ENCODE results near the gene HLA-DOB.

Gene HLA-DOB

DNA sequence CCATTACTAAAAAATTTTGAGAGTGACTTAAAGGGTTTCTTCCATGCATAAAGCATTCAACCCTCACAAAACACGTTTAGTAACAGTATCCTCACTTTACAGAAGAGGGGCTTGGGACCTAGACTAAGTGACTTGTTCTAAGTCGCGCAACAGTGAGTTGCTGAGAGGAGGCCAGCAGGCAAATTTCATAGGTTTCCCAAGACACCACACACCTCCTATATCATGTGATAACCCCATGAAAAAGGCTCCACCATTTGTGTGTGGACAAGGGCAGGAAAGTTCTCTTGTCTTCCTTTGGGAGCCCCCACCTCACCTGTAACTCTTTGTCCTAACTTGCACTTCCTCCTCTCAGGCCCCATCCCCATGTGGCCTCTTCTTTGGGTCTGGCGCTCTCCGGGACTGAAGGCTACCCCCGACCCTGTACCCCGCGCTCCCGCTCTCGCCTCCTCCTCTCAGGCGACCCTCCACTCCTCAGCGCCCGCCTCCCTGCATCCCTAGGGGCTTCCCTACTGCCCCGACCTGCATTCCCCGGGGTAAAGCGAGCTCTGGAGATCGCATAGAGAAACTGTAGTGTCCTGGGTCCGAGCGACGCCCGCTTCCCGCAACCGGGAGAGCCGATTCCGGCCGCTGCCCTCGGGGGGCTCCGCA lies 26.7 kb upstream of the HLA-DOB start:
- no peak for DNase-seq (ENCODE audit: low read depth)

DNA sequence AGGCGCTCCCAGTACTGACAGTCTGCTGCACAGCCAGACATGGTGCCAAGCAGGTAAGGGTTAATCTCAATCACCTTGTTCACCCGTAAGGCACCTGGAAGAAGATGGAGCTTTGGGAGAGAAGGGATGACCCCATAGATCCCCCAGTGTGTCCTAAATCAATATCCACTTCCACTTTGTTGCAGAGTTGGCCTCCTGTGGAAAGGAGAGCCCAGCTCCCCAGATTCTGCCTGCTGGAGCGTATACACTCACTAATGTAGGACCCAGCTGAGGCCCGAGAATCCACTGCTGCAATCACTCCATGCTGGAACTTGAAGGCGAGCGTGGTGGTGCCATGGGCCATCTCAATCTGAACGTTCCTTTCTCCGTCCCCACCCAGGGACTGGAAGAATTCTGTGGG lies 25.9 kb upstream of the HLA-DOB start:
- DNase-seq (ENCODE audit: low read depth), result no peak

DNA sequence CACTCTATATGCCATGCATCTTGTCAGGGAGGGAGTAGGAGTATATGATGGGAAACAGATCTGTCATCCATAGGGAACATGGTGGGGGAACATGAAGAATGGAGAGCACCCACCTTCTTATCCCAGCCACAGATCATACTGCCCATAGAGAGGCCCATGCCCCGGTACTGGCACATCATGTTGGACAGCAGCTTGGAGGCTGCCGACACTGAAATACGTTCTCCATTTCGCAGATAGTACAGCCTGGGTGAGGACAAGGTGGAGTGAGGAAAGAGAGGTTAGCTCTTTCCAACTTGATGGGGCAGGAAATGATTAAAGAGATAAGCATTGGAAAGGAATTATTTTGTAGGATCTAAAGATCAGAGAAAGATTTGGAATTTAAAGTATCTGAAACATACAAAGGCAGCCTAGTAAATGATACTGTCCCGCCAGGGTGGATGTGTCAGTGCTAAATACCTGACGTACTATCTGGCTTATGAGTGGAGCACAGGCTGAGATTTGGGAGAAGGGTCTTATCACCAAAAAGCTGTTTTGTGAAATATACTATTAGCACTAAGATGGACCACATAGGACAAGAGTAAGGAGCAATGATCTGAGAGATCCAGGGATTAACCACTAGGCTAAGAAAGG lies 25.3 kb upstream of the HLA-DOB start:
- no peak for DNase-seq (ENCODE audit: low read depth)

DNA sequence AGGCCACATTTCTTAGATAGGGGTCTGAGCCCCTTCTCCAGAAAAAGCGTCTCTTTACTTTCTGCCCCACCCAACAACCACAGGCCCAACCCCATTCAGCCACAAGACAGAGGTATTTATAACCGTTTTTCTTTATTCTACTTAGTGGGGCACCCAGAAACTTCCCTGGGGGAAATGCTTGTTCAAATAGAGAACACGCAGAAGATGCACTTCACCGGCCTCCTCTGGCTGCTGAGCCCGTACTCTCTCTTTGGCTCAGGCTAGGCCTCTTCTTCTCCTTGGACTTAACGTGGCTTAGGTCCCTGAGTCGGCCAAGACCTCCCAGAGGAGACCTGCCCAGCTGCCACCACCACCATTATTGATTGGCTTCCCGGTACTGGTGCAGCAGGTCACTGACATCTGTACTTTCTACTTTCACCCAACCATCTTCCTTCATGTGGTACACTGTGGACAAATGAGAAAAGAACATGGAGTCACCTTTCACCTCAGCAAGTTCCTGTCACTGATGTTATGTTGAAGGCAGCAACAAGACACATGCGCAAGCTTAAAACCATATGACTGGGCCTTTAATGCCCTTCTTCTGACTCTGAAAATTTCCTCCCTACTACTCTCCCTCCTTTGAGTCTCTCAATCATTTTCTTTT lies 23.9 kb upstream of the HLA-DOB start:
- DNase-seq (ENCODE audit: low read depth), result no peak

DNA sequence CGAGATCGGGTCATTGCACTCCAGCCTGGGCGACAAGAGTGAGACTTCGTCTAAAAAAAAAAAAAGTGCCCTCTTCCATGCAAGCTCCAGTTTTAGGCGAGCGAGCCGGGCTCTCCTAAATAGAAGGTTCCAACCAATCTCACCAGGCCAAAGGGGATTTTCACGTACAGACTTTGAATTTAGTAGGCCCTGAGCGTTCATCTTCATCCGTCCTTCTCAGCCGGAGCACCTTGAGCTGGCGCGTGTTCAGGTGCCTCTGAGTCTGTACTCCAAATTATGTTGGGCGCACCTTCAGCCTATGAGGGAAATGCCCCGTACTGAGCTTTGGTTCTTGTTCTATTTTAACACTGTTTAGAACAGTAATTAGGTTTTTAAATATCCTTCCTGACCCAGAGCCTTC lies 22.6 kb upstream of the HLA-DOB start:
- DNase-seq (ENCODE audit: low read depth), result no peak

DNA sequence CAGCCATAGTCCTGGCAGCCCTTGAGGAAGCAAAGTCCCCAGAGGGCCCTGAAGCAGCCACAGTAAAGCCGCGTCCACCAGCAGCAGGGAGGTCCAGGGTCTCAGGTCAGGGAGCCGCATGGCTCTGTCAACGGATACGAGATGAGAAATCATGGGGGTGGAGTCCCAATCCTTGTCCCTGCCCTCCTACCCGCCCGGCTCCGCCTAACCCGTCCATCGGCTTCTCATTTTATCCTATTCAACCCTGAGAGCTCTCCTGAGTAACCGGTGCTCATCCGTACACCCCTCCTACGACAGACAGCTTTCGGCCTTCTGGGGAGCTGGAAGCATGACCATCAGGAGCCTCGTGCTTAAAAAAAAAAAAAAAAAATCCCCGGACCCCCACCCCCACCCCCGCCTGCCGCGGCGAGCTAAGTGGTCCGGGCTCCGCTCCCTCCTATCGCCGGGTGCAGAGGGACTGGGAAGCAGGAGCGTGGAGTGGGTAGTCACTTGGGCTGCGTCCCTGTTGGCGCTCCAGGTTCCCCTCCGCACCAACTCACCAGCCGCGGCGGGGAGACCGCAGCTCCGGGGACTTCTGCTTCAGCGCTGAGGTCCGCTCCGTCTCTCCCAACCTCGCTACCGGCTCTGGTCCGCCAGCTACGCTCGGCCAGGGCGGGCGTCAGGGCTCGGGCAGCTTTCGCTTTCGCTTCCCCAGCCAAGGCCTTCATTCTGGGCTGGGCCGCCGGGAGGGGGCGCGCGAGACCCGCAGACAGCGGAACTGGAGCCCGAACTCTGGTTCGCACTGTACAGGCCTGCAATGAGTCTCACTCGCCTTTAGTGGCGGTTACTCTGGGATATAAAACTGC lies 21.5 kb upstream of the HLA-DOB start, which contains the start of gene TAP2:
Gene TAP2 (minus strand): TSS at position 626 of the 845 bp plus-strand sequence. CDS start 506 bp downstream, at position 120.
- peak; percentile 68 for DNase-seq (ENCODE audit: low read depth)

DNA sequence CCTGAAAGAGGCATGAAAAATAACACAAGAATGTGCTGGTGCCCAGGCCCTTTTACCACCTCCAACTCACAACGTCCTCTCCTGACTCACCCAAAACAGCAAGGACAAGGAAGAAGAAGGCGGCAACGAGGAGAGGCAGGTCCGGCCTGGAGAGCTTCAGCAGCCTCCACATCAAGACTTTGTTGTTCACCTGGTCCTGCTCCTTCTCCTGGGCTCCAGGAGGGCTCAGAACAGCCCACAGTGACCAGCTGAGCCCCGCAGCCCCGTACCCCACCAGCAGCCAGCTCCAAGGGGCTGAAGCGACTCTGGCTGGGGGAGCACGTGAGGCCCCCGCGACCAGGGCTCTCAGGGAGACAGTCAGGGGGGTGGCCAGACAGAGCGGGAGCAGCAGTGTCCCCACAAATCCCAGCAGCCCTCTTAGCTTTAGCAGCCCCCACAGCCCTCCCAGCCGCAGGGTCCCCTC lies 20.9 kb upstream of the HLA-DOB start:
- DNase-seq (ENCODE audit: low read depth), result no peak

DNA sequence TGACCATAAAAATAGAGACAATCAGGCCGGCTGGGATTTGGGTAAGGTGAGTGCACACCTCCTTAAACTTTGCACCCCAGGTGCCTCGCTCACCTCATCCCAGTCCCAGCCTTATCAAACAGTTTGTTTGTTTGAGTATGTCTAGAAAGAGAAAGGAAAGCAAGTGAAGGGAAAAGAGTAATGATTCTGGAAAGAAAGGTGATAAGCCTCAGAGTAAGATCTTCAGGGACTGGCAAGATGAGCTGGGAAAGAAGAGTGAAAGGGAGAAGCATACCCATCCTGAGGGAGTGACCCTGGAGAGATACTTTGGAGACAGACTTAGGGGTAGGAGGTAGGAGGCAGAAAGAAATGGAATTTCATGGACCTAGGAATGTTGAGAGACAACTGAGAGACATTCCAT lies 20.1 kb upstream of the HLA-DOB start:
- DNase-seq (ENCODE audit: low read depth), result no peak

DNA sequence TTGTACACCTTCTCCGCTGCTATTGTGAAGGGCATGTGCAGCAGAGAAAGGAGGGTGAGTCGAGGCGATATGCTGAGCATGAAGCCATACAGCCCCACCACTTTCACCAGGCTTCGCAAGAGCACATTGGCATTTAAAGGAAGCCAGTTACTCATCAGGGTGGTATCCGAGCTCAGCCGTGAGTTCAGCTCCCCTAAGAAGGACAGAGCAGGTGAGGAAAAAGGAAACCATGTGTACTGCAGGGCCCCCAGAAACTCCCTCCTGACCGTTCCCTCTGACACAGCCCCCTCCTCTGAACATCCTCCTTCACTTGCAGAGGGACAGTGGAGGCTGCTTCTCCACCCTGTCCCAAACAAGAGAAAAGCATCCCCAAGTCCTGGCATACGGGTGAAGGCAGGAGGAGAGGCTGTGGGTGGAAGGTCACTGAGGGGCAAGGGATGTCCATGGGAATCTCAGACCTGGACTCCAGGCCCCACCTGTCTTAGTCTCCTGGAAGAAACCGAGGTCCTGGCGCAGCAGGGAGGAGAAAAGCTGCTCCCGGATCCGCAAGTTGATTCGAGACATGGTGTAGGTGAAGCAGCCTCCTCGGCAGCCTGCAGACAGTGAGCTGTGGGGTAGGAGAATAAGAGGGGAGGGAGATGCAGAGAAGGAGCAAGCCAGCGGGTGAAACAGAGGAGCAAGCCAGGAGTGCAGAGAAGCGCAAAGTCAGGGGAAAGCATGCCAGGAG lies 18.5 kb upstream of the HLA-DOB start:
- no peak for DNase-seq (ENCODE audit: low read depth)

DNA sequence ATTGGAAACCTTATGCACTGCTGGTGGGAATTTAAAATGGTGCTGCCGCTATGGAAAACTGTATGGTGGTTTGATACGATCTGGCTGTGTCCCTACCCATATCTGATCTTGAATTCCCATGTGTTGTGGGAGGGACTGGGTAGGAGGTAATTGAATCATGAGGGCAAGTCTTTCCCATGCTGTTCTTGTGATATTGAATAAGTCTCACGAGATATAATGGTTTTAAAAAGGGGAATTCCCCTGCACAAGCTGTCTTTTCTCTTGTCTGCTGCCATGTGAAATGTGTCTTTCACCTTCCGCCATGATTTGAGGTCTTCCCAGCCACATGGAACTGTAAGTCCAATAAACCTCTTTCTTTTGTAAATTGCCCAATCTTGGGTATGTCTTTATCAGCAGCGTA lies 16.9 kb upstream of the HLA-DOB start:
- DNase-seq (ENCODE audit: low read depth), result no peak

DNA sequence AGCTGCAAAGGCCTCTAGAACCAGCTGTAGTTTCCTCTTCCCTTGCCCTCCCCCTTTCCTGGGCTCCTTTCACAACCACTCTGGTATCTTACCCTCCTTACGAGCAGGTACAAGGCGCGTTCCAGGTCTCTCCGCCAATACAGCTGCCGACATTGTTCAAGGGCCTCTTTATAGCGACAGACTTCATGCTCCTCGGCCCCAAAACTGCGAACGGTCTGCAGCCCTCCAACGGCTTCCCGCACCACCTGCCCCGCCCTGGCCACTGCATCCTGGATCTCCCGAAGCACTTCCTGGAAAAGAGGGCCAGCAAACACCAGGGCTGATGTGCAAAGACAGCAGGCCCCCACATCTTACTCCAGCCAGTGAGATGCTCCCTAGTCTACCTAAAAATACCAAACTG lies 15.7 kb upstream of the HLA-DOB start:
- no peak for DNase-seq (ENCODE audit: low read depth)

DNA sequence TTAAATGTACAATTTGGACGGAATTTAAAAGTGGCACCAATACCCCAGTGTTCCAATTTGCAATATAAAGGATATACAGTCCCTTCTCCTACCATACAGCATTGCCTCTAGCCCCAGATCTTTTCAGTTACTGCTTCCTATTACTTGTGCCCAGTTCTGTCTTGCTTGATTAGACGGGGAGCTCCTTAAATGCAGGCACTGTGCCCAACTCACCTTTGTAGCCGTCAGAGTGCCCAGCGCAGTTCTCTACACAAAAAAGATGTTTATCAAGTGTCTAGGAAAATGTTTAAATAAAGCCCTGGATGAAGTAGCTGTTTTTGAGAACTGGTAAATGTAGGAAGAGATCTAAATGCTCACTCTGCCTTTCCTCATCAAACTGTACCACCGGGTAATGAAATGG lies 14.1 kb upstream of the HLA-DOB start:
- DNase-seq (ENCODE audit: low read depth), result no peak

DNA sequence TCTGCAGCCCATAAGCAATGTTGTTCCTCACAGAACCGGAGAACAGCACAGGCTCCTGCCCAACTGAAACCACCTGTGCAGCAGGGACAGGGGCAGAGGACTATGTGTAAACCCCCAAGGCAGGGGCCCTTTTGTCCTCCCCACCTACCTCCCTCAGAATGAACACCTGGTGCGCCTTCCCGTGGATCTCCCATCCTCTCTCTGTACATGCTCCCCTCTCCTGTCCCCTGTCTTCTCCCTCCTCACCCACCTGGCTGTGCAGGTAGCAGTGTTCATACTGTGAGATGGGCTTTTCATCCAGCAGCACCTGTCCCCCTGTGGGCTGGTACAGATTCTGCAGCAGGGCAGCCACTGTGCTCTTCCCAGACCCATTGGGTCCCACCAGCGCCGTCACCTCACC lies 13.2 kb upstream of the HLA-DOB start:
- DNase-seq (ENCODE audit: low read depth), result no peak

DNA sequence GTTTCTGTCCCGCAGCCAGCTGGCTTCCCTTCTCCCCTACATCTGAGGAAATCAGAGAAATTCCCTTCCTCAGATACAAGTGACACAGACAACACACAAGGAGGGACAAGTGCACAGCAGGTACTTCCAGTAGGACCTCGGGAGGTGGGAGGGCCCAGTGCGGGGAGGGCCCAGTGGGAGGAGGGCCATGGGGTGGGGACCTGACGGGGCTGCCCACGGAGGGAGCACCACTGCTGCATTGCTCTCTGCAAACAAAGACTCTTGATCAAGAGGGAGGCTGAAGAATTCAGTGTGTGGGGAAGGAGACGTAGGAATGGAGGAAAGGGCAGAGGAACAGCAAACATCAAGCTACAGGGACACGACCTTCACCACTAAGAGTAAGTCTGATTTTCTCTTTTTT lies 12.7 kb upstream of the HLA-DOB start:
- DNase-seq (ENCODE audit: low read depth), result no peak

DNA sequence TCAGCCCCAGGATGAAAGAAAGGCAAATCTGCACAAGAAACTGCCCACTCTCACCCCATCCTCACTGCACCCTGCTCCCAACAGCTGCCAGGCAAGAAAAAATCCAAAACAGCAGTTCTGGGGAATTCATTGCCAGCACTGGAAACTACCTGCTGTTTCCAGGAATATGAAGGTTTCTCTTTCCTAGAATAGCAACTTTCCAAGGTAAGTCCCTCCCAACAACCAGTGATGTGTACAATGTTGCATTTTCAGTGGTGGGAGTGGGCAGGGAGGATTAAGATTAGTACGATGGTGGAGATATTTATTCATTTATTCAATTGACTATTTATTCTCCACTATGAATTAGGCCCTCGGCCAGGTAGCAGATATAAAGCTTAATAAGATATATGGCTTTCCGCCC lies 10.2 kb upstream of the HLA-DOB start:
- no peak for DNase-seq (ENCODE audit: low read depth)

DNA sequence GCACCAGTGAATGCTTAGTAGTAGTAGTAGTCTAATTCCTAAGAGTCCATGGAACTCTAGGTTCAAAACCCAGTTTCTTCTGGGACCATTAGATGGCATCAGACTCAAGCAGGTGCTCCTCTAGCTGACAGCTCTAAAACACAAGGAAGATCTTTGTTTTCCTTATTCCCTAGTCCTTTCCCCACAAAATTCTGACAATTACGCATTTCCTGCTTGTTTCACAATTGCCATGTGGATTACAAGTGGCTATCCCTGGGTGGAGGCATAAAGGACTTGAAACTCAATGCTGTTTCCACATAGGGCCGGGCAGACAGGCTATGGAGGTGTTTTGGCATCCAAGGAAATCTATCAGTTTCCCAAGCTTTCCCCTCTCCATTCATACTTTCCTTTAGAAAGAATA lies 9.2 kb upstream of the HLA-DOB start:
- no peak for DNase-seq (ENCODE audit: low read depth)

DNA sequence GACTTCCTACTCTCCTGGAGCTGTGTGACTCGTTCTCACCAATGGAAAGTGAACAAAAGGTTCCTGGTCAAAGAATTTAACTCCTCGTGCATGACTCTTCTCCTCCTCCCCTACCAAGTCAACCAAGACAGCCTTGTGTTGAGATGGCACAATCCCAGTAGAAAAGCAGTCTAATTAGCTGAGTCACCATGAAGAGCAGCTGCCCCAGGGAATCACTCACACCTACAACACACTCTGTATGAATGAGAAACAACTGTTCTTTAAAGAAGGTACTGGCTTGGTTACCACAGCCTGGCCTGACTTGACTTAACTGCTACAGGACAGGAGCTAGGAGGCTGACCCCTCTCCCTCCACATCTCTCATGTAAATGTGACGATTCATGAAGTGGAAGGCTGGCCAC lies 2.9 kb upstream of the HLA-DOB start:
- peak; percentile 30 for DNase-seq (ENCODE audit: low read depth)

DNA sequence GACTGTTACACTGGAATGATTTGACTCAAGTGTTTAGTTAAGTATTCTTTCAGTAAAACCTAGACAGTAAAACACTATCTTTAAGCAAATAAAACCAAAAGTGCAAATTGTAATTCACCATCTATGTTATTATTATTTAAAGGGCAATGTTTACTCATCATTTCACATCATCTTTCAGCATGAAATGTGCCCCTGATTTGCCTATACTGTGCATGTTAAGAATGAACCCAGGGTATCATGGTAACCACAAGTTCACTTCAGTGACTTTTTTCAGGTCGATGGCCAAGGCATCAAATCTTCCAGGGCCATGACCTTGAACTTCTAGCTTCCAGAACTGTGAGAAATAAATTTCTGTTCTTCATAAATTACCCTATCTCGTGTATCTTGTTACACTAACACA lies 2.1 kb upstream of the HLA-DOB start:
- DNase-seq (ENCODE audit: low read depth), result no peak

DNA sequence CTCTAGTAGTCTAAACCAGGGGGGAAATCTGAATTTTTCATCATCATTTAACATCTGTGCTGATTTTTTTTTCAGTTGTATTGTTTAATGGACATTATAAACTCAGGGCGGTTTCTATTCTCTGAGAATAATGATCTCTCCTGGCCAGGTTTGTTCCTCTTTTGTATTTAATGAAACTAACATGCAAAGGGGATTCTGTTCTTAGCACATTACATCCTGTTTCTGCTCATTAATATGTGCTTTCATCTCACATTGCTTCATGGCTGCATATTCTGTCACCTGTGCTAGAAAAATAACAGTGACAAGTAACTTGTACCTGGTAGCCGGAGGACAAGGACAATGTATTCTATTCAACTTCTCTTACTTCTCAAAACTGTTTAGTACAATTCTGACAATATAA lies 806 bp downstream of the HLA-DOB start:
- DNase-seq (ENCODE audit: low read depth), result no peak

DNA sequence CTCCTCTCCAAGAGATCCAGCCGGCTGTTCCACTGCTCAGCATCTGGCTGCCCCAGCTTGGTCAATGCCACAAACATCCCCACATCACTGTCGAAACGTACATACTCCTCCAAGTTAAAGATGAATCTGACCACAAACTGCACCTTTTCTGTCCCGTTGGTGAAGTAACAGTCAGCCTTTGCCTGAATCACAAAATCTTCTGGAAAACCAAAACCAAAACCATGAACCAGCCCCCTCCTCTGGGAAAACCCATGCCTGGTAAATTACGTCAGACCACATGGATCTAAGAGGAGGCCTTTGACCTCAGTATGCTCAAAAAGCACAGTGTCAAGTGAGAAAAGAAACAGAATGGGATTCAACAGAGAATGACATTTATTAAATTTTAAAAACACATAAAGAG lies 1.7 kb downstream of the HLA-DOB start:
- DNase-seq (ENCODE audit: low read depth), result no peak

DNA sequence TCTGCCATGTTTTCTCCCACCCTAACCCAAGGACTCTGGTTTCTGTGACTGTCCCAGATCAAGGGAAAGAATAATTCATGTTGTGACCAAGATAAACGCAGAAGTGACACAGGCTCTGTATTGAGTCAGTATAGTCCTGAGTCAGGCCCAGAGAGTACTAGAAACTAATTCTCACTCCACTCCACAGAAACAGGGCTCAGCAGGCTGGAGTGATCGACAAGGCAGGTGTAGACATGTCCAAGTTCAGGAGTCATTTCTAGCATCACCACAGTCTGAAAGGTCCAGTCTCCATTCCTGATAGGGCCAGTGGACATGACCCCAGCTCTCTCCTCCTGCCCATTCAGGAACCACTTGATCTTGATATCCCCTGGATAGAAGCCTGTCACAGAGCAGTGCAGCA lies 2.7 kb downstream of the HLA-DOB start:
- DNase-seq (ENCODE audit: low read depth), result no peak

DNA sequence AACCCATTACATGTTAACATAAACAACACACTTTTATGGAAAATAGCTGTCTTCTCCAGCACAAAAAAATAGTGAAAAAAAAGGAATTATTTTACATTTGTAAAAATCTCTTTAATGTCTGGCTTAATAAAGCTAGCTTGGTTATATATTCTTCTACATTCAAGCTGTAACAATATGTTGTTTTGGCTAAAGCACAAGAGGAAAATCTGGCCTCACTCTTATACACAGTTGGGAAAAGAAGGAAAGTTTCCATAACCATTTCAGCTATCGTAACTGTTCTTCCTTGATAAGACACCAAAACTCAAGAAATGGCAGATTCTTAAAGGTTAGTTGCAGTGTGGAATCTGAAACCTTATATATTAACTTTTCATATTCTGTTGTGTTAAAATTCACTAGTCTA lies 7.6 kb downstream of the HLA-DOB start:
- DNase-seq (ENCODE audit: low read depth), result no peak
